Skeletal muscle tissue (tissue), 4 donors: Measurements from ENCODE around the gene ABLIM2. TPM values are rescaled to one million over a fixed set of nuclear protein-coding genes. Genes with fewer than 3 reads are reported as not detected.

Experiments used
- H3K27ac ChIP-seq: one replicate; pipeline ENCODE4 v1.7.0; 2013; ENCODE audit warnings: mild to moderate bottlenecking, low read depth, low read length, inconsistent platforms
- H3K27me3 ChIP-seq, 3 donors: one replicate each; pipeline ENCODE4 v1.7.0; 2013; ENCODE audit warnings: low read length in 3 of 3; ENCODE audit not compliant: control insufficient read depth in 3 of 3, insufficient read depth in 3 of 3
- H3K36me3 ChIP-seq, 3 donors: one replicate each; pipeline ENCODE4 v1.7.0; 2013; ENCODE audit warnings: low read length in 3 of 3; ENCODE audit not compliant: control insufficient read depth in 3 of 3, insufficient read depth in 3 of 3
- H3K4me1 ChIP-seq, 3 donors: one replicate each; pipeline ENCODE4 v1.7.0; 2013; ENCODE audit warnings: low read length in 3 of 3, mild to moderate bottlenecking in 3 of 3; ENCODE audit not compliant: control insufficient read depth in 3 of 3, insufficient read depth in 3 of 3
- H3K4me3 ChIP-seq, 3 donors: one replicate each; pipeline ENCODE4 v1.7.0; 2013; ENCODE audit warnings: low read length in 3 of 3
- H3K9ac ChIP-seq, 3 donors: one replicate each; pipeline ENCODE4 v1.7.0; 2013; ENCODE audit warnings: low read length in 3 of 3, mild to moderate bottlenecking in 3 of 3, moderate library complexity in 2 of 3, low read depth in 1 of 3
- H3K9me3 ChIP-seq, 3 donors: one replicate each; pipeline ENCODE4 v1.7.0; 2013; ENCODE audit warnings: low read length in 3 of 3; ENCODE audit not compliant: control insufficient read depth in 3 of 3
- total RNA-seq: library from RNA; depleted of rRNA; stranded (reverse); fragments of >200 nt; gene quantifications from one replicate; pipeline ENCODE4 v1.2.3, GENCODE V29; 2014
- donor health status: Osteomylitis.

Gene ABLIM2
- total RNA-seq, 1 donor from 2014 or later, result 7.3 TPM

GRCh38 chr4:8060632-8061031, 98.0 kb downstream of the ABLIM2 start:
- Histone ChIP-seq H3K27ac (no peak overlapping the region), H3K4me1 (peaks cover 0 to 15% (median 0%) of the 10 kb centered on the region in 3 donors), H3K4me3 (no peak overlapping the region), H3K27me3 (no peaks in the 10 kb centered on the region), H3K36me3 (peaks cover 20 to 45% (median 39%) of the 10 kb centered on the region in 3 donors), H3K9ac (peak overlapping the region in 1 of 3 donors; percentile 50), H3K9me3 (peaks cover 0 to 2% (median 0%) of the 10 kb centered on the region in 3 donors)

- Histone ChIP-seq H3K4me1 (peaks cover 7 to 14% (median 12%) of the 10 kb centered on the region in 3 donors), H3K4me3 (no peak overlapping the region), H3K27me3 (no peaks in the 10 kb centered on the region), H3K27ac (no peak overlapping the region), H3K36me3 (peaks cover 42 to 52% (median 47%) of the 10 kb centered on the region in 3 donors), H3K9me3 (peaks cover 0 to 2% (median 0%) of the 10 kb centered on the region in 3 donors), H3K9ac (no peak overlapping the region)
Observed at GRCh38 chr4:8058031-8058479, 100.6 kb downstream of the ABLIM2 start.

GRCh38 chr4:8055206-8055605, 103.4 kb downstream of the ABLIM2 start:
- Histone ChIP-seq H3K27me3 (no peaks in the 10 kb centered on the region), H3K4me1 (peaks cover 35 to 40% (median 35%) of the 10 kb centered on the region in 3 donors), H3K9me3 (peaks cover 0 to 2% (median 0%) of the 10 kb centered on the region in 3 donors), H3K9ac (no peak overlapping the region), H3K4me3 (no peak overlapping the region), H3K36me3 (peaks cover 40 to 59% (median 51%) of the 10 kb centered on the region in 3 donors), H3K27ac (no peak overlapping the region)

GRCh38 chr4:8053688-8054449, 104.7 kb downstream of the ABLIM2 start:
- H3K27ac ChIP-seq, result no peak overlapping the region
- peaks cover 0 to 2% (median 0%) of the 10 kb centered on the region in 3 donors for H3K9me3 ChIP-seq
- H3K4me3 ChIP-seq, result no peak overlapping the region
- peak overlapping the region in 1 of 3 donors; percentile 8 for H3K9ac ChIP-seq
- H3K4me1 ChIP-seq, result peaks cover 41 to 47% (median 42%) of the 10 kb centered on the region in 3 donors
- peaks cover 38 to 53% (median 43%) of the 10 kb centered on the region in 3 donors for H3K36me3 ChIP-seq
- no peaks in the 10 kb centered on the region for H3K27me3 ChIP-seq

- Histone ChIP-seq H3K27ac (peak overlapping the region; percentile 66), H3K9me3 (peaks cover 0 to 2% (median 0%) of the 10 kb centered on the region in 3 donors), H3K36me3 (peaks cover 29 to 46% (median 39%) of the 10 kb centered on the region in 3 donors), H3K4me1 (peaks cover 46 to 63% (median 50%) of the 10 kb centered on the region in 3 donors), H3K27me3 (no peaks in the 10 kb centered on the region), H3K4me3 (no peak overlapping the region), H3K9ac (peak overlapping the region in 1 of 3 donors; percentile 84)
Observed at GRCh38 chr4:8052160-8052691, 106.4 kb downstream of the ABLIM2 start.

GRCh38 chr4:8051644-8052043, 107.0 kb downstream of the ABLIM2 start:
- Histone ChIP-seq H3K9ac (peak overlapping the region in 1 of 3 donors; percentile 84), H3K27me3 (no peaks in the 10 kb centered on the region), H3K27ac (peak overlapping the region; percentile 66), H3K36me3 (peaks cover 31 to 50% (median 39%) of the 10 kb centered on the region in 3 donors), H3K9me3 (peaks cover 0 to 2% (median 0%) of the 10 kb centered on the region in 3 donors), H3K4me3 (no peak overlapping the region), H3K4me1 (peaks cover 46 to 63% (median 50%) of the 10 kb centered on the region in 3 donors)

- peaks cover 0 to 2% (median 0%) of the 10 kb centered on the region in 3 donors for H3K9me3 ChIP-seq
- H3K9ac ChIP-seq, result peak overlapping the region; percentile 48 to 84 (median 61)
- no peaks in the 10 kb centered on the region for H3K27me3 ChIP-seq
- H3K36me3 ChIP-seq, result peaks cover 32 to 55% (median 39%) of the 10 kb centered on the region in 3 donors
- H3K27ac ChIP-seq, result peak overlapping the region; percentile 66
- peak overlapping the region in 2 of 3 donors; percentile 52 to 53 for H3K4me3 ChIP-seq
- H3K4me1 ChIP-seq, result peaks cover 46 to 63% (median 50%) of the 10 kb centered on the region in 3 donors
Observed at GRCh38 chr4:8050555-8051206, 107.9 kb downstream of the ABLIM2 start.

GRCh38 chr4:8050180-8050554, 108.4 kb downstream of the ABLIM2 start:
- H3K4me3 ChIP-seq, result peak overlapping the region in 1 of 3 donors; percentile 2
- H3K9me3 ChIP-seq, result no peaks in the 10 kb centered on the region
- H3K9ac ChIP-seq, result peak overlapping the region in 1 of 3 donors; percentile 84
- no peaks in the 10 kb centered on the region for H3K27me3 ChIP-seq
- H3K4me1 ChIP-seq, result peaks cover 46 to 59% (median 50%) of the 10 kb centered on the region in 3 donors
- peak overlapping the region; percentile 66 for H3K27ac ChIP-seq
- H3K36me3 ChIP-seq, result peaks cover 27 to 54% (median 35%) of the 10 kb centered on the region in 3 donors

GRCh38 chr4:8048856-8049676, 109.5 kb downstream of the ABLIM2 start:
- Histone ChIP-seq H3K4me3 (no peak overlapping the region), H3K36me3 (peaks cover 26 to 47% (median 32%) of the 10 kb centered on the region in 3 donors), H3K27me3 (no peaks in the 10 kb centered on the region), H3K27ac (peak overlapping the region; percentile 16), H3K9me3 (no peaks in the 10 kb centered on the region), H3K4me1 (peaks cover 46 to 51% (median 49%) of the 10 kb centered on the region in 3 donors), H3K9ac (peak overlapping the region in 1 of 3 donors; percentile 84)
